AG09309 (cell line): Measurements from ENCODE around the gene RRP9.

ENCODE experiments used
- DNase-seq: peaks from one replicate; pipeline ENCODE4 v3.0.0-alpha.2; 2010; ENCODE audit warnings: low read depth
- H3K4me3 ChIP-seq: 2 replicates; pipeline ENCODE4 v1.5.1; 2011; ENCODE audit warnings: mild to moderate bottlenecking, low read depth, low read length, moderate library complexity; ENCODE audit not compliant: control insufficient read depth
- TF ChIP-seq, protein P1 (sequence below): IDR thresholded peaks from 2 replicates; pipeline ENCODE4 v1.5.1; 2011; ENCODE audit warnings: mild to moderate bottlenecking, low read depth, low read length, inconsistent platforms; ENCODE audit not compliant: insufficient read depth, control insufficient read depth; ENCODE audit errors: missing control alignments

The RRP9 gene

DNA sequence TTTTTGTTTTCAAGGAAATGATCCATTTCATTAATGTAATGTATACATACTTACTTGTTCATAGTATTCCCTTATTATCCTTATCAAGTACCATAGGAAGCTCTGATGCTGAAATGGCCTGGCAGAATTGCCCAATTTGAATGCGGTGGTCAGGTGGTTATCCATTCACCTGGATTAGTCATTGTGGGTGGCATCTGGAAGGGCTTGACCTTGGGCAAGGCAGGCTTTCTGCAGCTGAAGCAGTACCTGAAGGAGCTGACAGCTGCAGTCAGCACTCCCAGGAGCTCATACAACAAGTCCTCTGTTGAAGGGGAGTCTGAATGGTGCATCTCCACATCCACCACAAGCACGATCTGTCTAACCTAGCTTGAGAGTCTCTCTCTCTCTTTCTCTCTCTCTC lies 54.1 kb downstream of the RRP9 start:
- no peak overlapping the region for H3K4me3 ChIP-seq
- no peak for DNase-seq
- TF ChIP-seq, protein P1, sequence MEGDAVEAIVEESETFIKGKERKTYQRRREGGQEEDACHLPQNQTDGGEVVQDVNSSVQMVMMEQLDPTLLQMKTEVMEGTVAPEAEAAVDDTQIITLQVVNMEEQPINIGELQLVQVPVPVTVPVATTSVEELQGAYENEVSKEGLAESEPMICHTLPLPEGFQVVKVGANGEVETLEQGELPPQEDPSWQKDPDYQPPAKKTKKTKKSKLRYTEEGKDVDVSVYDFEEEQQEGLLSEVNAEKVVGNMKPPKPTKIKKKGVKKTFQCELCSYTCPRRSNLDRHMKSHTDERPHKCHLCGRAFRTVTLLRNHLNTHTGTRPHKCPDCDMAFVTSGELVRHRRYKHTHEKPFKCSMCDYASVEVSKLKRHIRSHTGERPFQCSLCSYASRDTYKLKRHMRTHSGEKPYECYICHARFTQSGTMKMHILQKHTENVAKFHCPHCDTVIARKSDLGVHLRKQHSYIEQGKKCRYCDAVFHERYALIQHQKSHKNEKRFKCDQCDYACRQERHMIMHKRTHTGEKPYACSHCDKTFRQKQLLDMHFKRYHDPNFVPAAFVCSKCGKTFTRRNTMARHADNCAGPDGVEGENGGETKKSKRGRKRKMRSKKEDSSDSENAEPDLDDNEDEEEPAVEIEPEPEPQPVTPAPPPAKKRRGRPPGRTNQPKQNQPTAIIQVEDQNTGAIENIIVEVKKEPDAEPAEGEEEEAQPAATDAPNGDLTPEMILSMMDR = no peak

DNA sequence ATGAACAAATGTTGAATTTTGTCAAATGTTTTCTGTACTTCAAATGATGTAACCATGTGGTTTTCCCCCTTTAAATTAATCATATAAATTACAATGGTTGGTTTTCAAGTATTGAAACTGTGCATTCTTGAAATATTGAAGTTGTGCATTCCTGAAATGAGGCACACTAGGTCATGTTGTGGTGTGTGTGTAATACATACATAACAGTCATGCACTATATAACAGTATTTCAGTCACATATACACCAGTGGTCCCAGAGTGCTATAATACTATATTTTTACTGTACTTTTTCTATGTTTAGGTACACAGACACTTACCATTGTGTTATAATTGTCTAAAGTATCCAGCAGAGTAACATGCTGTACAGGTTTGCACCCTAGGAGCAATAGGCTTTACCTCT lies 55.3 kb downstream of the RRP9 start:
- DNase-seq = no peak
- H3K4me3 ChIP-seq = no peak overlapping the region

More for the DNA sequence above, 55.3 kb downstream of the RRP9 start:
- TF ChIP-seq, protein P1 = no peak
